Measurements from ENCODE around the gene UGT2A1. TPM values are rescaled to one million over a fixed set of nuclear protein-coding genes. Genes with fewer than 3 reads are reported as not detected.
A peak's percentile ranks its signal among the peaks of the same experiment; 100 is the strongest.

The UGT2A1 gene
- total and polyA plus RNA-seq, 12 donors, result not detected

DNA sequence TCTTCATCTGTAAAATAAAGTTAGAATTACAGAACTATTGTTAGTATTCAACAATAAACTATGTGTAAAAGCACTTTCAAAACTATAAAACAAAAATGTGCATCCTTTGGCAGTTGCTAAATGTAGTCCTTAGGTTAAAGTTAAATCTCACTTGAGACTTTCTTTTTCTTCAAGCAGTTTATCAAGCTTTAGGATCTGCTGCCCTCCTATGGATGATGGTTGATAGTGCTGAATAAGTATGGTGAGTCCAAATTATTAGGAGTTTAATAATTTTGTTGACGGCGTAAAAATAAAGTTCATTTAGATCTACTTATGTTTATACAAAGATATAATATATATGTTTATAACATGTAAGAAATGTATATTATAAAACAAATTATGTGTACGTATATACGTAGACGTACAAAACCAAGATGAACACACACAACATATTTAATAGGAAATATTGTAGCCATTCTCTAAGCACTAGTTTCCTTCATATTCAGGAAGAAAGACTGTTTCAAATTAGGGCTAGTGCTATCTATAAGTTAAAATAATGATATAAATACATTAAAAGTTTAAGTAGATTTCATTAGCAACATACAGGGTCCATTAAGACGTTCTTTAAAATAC is 35.9 kb downstream of the UGT2A1 start:
- no peak for ATAC-seq
- Histone ChIP-seq H3K27me3 (no peaks in the 10 kb centered on the region), H3K9me3 (peaks cover 0 to 19% (median 0%) of the 10 kb centered on the region in 11 donors), H3K27ac (no peak overlapping the region), H3K4me1 (no peaks in the 10 kb centered on the region), H3K36me3 (no peaks in the 10 kb centered on the region), H3K4me3 (no peak overlapping the region)
- 74 to 78% methylated on average over 6 of the region's 6 CpGs for WGBS, 2 donors
- intact Hi-C loops (cut with DNase I), result loop anchor here in 7 of 10 donors (5.0 to 10.0 kb wide), 3 partner anchors 292 to 302 kb away; no protein-coding TSS in a partner anchor
- no peak for DNase-seq
- TF ChIP-seq, protein P1, sequence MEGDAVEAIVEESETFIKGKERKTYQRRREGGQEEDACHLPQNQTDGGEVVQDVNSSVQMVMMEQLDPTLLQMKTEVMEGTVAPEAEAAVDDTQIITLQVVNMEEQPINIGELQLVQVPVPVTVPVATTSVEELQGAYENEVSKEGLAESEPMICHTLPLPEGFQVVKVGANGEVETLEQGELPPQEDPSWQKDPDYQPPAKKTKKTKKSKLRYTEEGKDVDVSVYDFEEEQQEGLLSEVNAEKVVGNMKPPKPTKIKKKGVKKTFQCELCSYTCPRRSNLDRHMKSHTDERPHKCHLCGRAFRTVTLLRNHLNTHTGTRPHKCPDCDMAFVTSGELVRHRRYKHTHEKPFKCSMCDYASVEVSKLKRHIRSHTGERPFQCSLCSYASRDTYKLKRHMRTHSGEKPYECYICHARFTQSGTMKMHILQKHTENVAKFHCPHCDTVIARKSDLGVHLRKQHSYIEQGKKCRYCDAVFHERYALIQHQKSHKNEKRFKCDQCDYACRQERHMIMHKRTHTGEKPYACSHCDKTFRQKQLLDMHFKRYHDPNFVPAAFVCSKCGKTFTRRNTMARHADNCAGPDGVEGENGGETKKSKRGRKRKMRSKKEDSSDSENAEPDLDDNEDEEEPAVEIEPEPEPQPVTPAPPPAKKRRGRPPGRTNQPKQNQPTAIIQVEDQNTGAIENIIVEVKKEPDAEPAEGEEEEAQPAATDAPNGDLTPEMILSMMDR (IDR thresholded peaks at IDR 0.05), result peak in 7 of 9 donors; percentile 26 to 59 (median 29)

DNA sequence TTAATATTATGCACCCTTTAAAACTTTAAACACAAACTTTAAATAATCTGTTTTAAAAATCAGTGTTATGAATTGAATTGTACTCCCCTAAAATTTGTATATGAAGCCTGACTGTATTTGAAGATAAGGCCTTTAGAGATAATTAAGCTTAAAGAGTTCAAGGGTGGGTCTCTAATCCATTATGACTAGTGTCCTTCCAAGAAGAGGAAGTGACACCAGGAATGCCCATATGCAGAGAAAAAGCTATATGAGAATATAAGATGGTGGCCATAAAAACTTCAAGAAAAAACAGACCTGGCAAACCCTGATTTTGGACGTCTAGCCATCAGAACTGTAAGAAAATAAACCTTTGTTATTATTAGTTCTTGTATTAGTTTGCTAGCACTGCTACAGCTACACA is 42.6 kb downstream of the UGT2A1 start:
- WGBS, 2 donors, result 47 to 54% methylated on average over 1 of the region's 1 CpG
- Histone ChIP-seq H3K9me3 (peaks cover 0 to 12% (median 0%) of the 10 kb centered on the region in 11 donors), H3K27ac (no peak overlapping the region), H3K36me3 (no peaks in the 10 kb centered on the region), H3K4me1 (no peaks in the 10 kb centered on the region), H3K27me3 (no peaks in the 10 kb centered on the region), H3K4me3 (no peak overlapping the region)
- intact Hi-C loops (cut with DNase I), result loop anchor here in 4 of 10 donors (5.0 to 10.0 kb wide), 3 partner anchors 286 to 296 kb away; no protein-coding TSS in a partner anchor
- ATAC-seq (no peak), DNase-seq (no peak)
- TF ChIP-seq, protein P1 (IDR thresholded peaks at IDR 0.05), result no peak

DNA sequence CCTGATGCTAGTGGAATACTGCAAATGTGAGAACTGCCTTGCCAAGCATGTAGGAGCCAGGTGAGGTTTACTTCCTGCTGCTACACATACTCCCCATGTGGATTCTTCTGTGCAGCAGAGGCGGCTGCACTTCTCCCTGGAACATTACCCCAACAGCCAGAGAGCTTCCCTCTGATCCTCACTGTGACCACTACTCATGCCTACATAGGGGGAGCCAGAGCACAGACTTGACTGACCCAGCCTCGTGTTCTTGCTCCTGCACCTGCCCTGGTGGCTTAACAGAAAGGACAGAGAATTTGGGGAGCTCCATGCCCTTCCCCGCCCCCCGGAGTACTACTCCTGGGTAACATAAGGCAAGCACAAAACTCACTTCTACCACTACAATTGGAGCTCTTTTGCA is 52.0 kb downstream of the UGT2A1 start:
- DNase-seq (no peak), ATAC-seq (no peak)
- Histone ChIP-seq H3K9me3 (peaks cover 0 to 4% (median 0%) of the 10 kb centered on the region in 11 donors), H3K27ac (no peak overlapping the region), H3K4me3 (no peak overlapping the region), H3K27me3 (no peaks in the 10 kb centered on the region), H3K4me1 (no peaks in the 10 kb centered on the region), H3K36me3 (no peaks in the 10 kb centered on the region)
- TF ChIP-seq, protein P1 (IDR thresholded peaks at IDR 0.05), result no peak
- 52 to 78% methylated on average over 4 of the region's 4 CpGs for WGBS, 2 donors
- intact Hi-C loops (cut with DNase I), result no loop called here

DNA sequence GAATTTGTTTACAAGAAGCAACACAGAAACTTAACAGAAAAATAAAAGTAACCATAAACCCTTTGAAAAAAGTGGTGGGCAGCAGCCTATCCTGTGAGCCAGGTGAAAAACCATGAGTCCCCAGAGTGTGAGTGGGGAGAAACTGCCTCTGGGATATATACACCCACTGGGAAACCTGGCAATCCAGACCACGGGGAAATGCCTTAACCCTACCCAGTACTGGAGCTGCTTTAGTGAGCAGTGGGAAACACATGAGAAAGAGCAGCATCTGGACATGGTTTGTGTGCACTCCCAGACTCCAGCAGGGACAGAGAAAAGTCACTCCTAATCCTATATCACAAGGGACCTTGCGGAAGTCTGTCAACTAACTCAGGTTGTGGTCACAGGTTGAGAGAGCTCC is 53.0 kb downstream of the UGT2A1 start:
- Histone ChIP-seq H3K36me3 (no peaks in the 10 kb centered on the region), H3K4me3 (no peak overlapping the region), H3K27ac (no peak overlapping the region), H3K27me3 (no peaks in the 10 kb centered on the region), H3K4me1 (no peaks in the 10 kb centered on the region), H3K9me3 (peaks cover 0 to 4% (median 0%) of the 10 kb centered on the region in 11 donors)
- ATAC-seq (no peak), DNase-seq (no peak)
- intact Hi-C loops (cut with DNase I), result no loop called here
- WGBS, 2 donors, result 66 to 77% methylated on average over 2 of the region's 2 CpGs
- TF ChIP-seq, protein P1 (IDR thresholded peaks at IDR 0.05), result no peak
